Uterus (tissue), 4 donors: ENCODE measurements around the gene AMPD2. TPM values are rescaled to one million over a fixed set of nuclear protein-coding genes. Genes with fewer than 3 reads are reported as not detected.

Source experiments
- DNase-seq, 2 donors: peaks; one replicate each; pipeline ENCODE4 v3.0.0-alpha.2; 2019 to 2020
- H3K27ac ChIP-seq, 2 donors: fragments of 200-600 bp; sonication (generic); 1 replicate in 1 of 2; 2 replicates in 1 of 2; pipeline ENCODE4 v1.5.1; 2016 to 2018
- H3K27me3 ChIP-seq, 2 donors: fragments of 200-600 bp; sonication (generic); one replicate each; pipeline ENCODE4 v1.5.1; 2018 to 2019; ENCODE audit warnings: control low read depth in 1 of 2
- H3K36me3 ChIP-seq, 2 donors: fragments of 200-600 bp; sonication (generic); one replicate each; pipeline ENCODE4 v1.5.1; 2019; ENCODE audit warnings: control low read depth in 1 of 2
- H3K4me1 ChIP-seq, 2 donors: fragments of 200-600 bp; sonication (generic); one replicate each; pipeline ENCODE4 v1.5.1; 2018 to 2019; ENCODE audit warnings: control low read depth in 1 of 2
- H3K4me3 ChIP-seq, 2 donors: fragments of 200-600 bp; sonication (generic); 1 replicate in 1 of 2; 2 replicates in 1 of 2; pipeline ENCODE4 v1.5.1; 2018 to 2019; ENCODE audit warnings: mild to moderate bottlenecking in 1 of 2
- H3K9me3 ChIP-seq, 2 donors: fragments of 200-600 bp; sonication (generic); one replicate each; pipeline ENCODE4 v1.5.1; 2019; ENCODE audit warnings: control low read depth in 1 of 2
- CTCF ChIP-seq, 4 experiments: fragments of 200-600 bp in 2 of 4; fragments of 450-650 bp in 2 of 4; sonication (generic) in 2 of 4; IDR thresholded peaks; one replicate each; pipeline ENCODE4 v1.5.1; 2016 to 2019; ENCODE audit warnings: antibody characterized with exemption in 4 of 4, mild to moderate bottlenecking in 2 of 4, moderate library complexity in 1 of 4
- POLR2A ChIP-seq, 2 donors: fragments of 450-650 bp; IDR thresholded peaks; one replicate each; pipeline ENCODE4 v1.6.1; 2016; ENCODE audit warnings: antibody characterized with exemption in 2 of 2, mild to moderate bottlenecking in 1 of 2, moderate library complexity in 1 of 2
- intact Hi-C: fragments of 100-400 bp; cut with DNase I; formaldehyde crosslinking; loops from one replicate; pipeline ENCODE4 v1.15.1; 2023; ENCODE audit warnings: low total_unique reads
- total RNA-seq, 4 donors: library from RNA; depleted of rRNA in 3 of 4; stranded (reverse); fragments of >200 nt in 3 of 4; gene quantifications; one replicate each; pipeline versions ENCODE4 v1.1.0 to v1.2.4, GENCODE V29; 2014 to 2023
- donor health status: DM: yes; HTN: yes; CAD: no.

The AMPD2 gene
- 10 to 100 TPM; 30.9 to 91.2 (median 73.2) TPM for total RNA-seq

- H3K27ac ChIP-seq = peak within 1 kb of the TSS; percentile 84 to 87
- no peaks in the 10 kb centered on the region for H3K36me3 ChIP-seq
- H3K4me1 ChIP-seq = peaks cover 0 to 4% of the 10 kb centered on the region in 2 donors
- TF ChIP-seq POLR2A (IDR thresholded peaks at IDR 0.05) = peak in 1 of 2 donors; percentile 29
- no peak for TF ChIP-seq CTCF (IDR thresholded peaks at IDR 0.05)
- DNase-seq = peak; percentile 78 to 83
- intact Hi-C loops = no loop called here
- H3K4me3 ChIP-seq = peak within 1 kb of the TSS; percentile 49 to 66
- H3K27me3 ChIP-seq = no peaks in the 10 kb centered on the region
- no peaks in the 10 kb centered on the region for H3K9me3 ChIP-seq
These were observed at the start of gene AMPD2, which contains the start of gene GNAT2 for GRCh38 chr1:109619576-109620400. Gene AMPD2, plus strand, starts transcription at chr1:109619837. Its CDS starts 1,339 bp downstream, at chr1:109621176. Gene GNAT2, minus strand, starts transcription at chr1:109619616. Its CDS starts 6,746 bp downstream, at chr1:109612870.

GRCh38 chr1:109570414-109570813 is 49.2 kb upstream of the AMPD2 start:
- no peak for TF ChIP-seq CTCF (IDR thresholded peaks at IDR 0.05)
- TF ChIP-seq POLR2A (IDR thresholded peaks at IDR 0.05) = no peak
- intact Hi-C loops = no loop called here
- H3K9me3 ChIP-seq = no peaks in the 10 kb centered on the region
- no peak overlapping the region for H3K27ac ChIP-seq
- no peaks in the 10 kb centered on the region for H3K27me3 ChIP-seq
- no peak for DNase-seq
- no peaks in the 10 kb centered on the region for H3K4me1 ChIP-seq
- no peaks in the 10 kb centered on the region for H3K36me3 ChIP-seq
- no peak overlapping the region for H3K4me3 ChIP-seq

GRCh38 chr1:109573785-109574184 is 45.9 kb upstream of the AMPD2 start:
- H3K4me1 ChIP-seq = no peaks in the 10 kb centered on the region
- no peak for DNase-seq
- H3K27ac ChIP-seq = no peak overlapping the region
- TF ChIP-seq CTCF (IDR thresholded peaks at IDR 0.05) (no peak), POLR2A (IDR thresholded peaks at IDR 0.05) (no peak)
- no peaks in the 10 kb centered on the region for H3K9me3 ChIP-seq
- H3K27me3 ChIP-seq = no peaks in the 10 kb centered on the region
- intact Hi-C loops = no loop called here
- H3K36me3 ChIP-seq = no peaks in the 10 kb centered on the region
- H3K4me3 ChIP-seq = no peak overlapping the region

- Histone ChIP-seq H3K4me3 (no peak overlapping the region), H3K27ac (peak overlapping the region; percentile 52 to 68), H3K9me3 (no peaks in the 10 kb centered on the region), H3K4me1 (peaks cover 0 to 6% of the 10 kb centered on the region in 2 donors), H3K27me3 (no peaks in the 10 kb centered on the region), H3K36me3 (no peaks in the 10 kb centered on the region)
- intact Hi-C loops = no loop called here
- TF ChIP-seq CTCF (IDR thresholded peaks at IDR 0.05) (no peak), POLR2A (IDR thresholded peaks at IDR 0.05) (no peak)
- no peak for DNase-seq
These were observed 40.6 kb upstream of the AMPD2 start for GRCh38 chr1:109578947-109579443.

- H3K4me1 ChIP-seq = peaks cover 0 to 6% of the 10 kb centered on the region in 2 donors
- no peak for DNase-seq
- no peaks in the 10 kb centered on the region for H3K27me3 ChIP-seq
- no peaks in the 10 kb centered on the region for H3K9me3 ChIP-seq
- no peak for TF ChIP-seq POLR2A (IDR thresholded peaks at IDR 0.05)
- TF ChIP-seq CTCF (IDR thresholded peaks at IDR 0.05) = no peak
- H3K36me3 ChIP-seq = no peaks in the 10 kb centered on the region
- intact Hi-C loops = no loop called here
- H3K27ac ChIP-seq = peak overlapping the region; percentile 52 to 68
- H3K4me3 ChIP-seq = no peak overlapping the region
These were observed 40.1 kb upstream of the AMPD2 start for GRCh38 chr1:109579491-109579890.
